OCI-M2 (cell line): ENCODE results near the gene RAB38.

Experiments
- DNase-seq: peaks from one replicate; lab custom pipeline; 2025; ENCODE audit not compliant: unreplicated experiment; lab: John Stamatoyannopoulos, UW

The RAB38 gene

DNA sequence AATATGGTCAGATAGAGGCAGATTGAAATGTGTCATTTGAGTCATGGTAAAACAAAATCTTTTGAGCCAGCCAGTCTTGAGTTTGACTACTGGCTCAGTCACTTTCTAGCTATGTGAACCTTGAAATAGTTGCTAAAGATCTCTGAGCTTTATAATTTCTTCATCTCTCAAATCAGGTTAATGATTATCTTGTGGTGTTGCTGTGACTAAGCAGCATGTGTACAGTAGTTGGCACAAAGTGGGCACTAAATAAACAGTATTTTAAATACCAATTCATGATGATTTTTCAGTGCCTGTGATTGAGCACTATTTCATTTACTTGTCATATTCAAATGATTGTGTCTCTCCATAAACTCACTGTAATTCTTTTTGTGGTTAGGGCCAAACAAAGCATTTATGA is 70.8 kb downstream of the RAB38 start:
- no peak for DNase-seq

DNA sequence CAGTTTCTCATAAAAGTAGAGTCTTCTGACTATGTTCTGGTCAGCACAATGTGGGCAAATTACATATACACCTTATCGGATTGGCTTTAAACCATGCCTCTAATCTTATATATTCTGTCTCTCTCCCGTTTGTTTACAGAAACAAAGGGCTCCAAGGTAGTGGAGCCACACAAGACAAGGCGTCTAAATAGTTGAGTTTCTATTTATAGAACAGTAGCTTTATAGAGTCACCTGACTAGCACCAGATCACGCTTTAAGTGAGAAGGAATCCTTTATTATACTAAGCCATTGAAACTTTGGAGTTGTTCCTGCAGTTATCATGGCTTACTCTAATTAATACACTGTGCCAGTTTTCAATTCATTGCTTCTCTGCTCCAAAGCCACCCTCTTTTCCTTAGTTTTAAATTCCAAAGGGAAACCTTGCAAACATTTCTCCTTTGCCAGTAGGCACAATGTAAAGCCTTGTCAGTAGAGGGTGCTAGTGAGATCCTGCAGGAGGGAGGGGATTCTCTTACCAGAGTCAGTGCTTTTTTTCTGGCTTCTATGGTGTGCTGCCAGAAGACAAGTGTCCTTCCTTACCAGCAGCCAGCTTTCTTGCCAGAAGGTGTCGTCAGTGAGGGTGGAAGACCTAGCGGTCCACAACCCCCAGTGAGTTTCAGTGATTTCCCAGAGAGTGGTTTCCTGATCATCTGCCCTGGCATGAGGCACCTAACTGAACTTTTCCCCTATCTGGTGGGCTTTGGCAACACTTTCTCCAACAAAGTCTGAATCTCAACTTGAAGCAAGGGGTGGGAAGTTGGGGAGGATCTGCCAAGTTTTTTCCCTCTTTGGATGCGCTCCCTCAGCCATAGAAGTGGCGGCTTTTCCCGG is 71.7 kb downstream of the RAB38 start:
- no peak for DNase-seq

DNA sequence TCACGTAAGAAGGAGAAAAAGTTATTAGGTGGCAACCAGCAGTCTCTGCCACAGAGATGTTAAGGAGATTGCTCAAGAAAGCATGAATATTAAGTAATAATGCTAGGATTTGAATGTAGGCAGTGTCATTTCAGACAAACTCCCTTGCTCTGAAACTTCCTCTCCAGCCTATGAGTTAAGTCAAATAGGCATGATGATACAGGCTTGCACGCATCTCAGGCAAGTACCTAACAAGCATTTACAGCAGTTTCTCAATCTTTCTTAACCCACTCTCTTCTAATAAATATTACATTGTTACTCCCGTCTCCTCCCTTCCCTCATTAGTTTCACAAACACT is 72.7 kb downstream of the RAB38 start:
- no peak for DNase-seq

DNA sequence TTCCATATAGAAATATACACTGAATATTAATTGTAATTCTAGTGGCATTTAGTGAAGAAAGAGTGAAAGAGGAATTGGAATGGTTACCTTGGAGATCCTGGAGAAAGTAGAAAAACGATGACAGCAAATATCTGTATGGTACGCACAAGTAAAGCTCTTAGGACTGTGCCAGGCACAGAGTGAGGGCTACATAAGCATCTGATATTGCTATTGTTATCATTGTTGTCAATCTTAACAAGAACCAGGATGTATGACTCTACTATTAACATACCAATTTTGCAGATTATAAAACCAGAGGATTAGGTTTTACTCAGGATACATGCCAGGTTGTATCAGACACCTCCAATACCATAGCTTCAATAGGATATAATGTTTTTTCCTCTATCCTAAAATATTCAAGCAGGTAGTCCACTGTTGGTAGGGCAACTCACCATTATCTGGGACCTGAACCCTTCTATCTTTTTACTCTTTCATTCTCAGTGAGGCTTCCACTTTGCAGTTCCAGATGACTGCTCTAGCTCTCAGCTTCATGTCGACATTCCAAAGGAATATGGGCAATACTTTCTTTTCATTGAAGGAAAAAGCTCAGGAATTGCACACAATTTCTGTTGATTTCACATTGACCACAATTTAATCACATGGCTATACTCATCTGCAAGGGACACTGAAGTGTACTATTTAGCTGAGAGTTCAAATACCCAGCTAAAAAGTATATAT is 73.2 kb downstream of the RAB38 start:
- no peak for DNase-seq

DNA sequence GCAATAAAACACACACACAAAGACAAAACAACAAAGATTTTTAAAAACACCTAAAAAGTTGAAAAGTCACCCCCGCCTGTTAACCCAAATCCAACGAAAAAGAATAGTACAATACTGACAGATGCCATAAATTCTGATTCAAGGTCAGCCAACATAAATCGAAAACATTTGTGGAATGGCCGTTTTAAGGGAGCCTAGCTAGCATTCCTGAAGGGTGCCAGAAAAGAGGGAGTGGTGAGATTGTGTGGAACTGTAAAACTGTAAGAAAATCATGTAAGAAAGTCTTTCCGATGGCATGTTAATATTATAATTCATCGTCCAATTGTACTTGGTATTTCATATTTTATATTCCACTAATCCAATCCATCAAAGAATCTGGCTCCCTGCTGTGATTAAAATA is 75.1 kb downstream of the RAB38 start:
- DNase-seq, result no peak

DNA sequence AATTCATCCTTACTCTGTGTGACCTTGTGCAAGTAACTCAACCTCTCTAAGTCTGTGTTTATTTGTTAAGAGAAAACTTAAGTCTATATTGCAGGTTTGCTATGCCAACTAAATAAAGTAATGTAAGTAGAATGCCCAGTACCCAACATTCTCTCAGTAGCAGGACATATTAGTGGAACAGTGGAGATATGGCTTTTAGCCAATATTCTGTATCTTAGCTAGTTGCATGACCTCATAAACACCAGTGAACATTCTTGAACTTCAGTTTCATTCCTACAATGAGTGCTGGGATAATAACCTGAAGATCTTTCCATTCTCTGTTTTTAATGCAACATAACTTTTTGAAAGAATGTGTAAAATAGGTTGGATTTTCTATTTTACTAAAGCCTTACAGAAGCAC is 77.0 kb downstream of the RAB38 start:
- DNase-seq, result no peak

DNA sequence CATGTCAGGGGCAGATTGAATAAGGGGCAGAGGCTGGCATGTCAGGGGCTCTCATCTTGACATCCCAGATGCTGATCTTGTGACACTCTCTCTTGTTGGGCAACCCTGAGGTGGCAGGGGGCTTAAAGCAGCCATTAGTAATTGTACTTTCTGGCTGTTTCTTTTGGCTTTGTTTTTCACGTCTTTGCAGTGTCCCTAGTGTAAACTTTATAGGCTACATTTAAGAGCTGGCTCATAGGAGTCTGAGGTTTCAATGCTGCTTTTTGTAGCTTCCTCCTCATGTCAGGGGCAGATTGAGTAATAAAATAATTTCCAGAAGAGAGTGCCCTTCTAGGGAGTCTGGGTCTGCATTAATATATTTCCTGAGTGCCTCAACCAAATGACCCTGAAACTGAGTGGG is 86.1 kb downstream of the RAB38 start:
- no peak for DNase-seq

DNA sequence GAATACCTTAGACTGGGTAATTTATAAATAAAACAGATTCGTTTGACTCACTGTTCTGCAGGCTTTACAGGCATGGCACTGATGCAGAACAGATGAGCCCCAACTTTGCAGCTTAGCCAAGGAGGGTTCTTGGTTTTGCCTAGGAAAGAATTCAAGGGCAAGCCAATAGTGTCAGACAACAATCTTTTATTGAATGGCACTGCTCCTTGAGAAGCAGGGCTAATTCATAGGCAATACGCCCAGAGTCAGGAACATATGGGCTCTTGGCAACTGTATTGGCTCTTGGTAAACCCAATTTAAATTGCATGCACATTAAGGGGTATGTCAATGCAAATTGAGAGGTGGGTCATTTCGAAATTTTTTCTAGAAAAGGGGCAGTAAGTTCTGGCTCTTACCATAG is 87.9 kb downstream of the RAB38 start:
- no peak for DNase-seq

DNA sequence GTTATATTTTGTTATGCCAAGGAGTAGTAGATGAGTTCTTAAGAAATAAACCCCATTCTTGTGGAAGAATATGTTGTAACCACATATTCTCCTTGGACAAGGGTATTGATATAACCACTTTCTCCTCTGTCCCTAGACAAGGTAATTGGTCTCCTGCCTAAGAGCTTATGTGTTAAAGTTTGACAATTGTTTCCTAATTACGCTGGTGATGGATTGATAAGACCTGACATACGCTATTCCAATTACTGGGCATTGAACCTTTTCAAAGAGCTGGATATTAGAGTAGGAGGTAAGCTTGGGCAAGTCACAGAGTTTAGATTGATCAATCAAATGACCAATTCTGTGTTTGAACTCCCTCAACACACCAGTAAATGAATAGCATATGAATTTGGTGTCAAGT is 88.9 kb downstream of the RAB38 start:
- DNase-seq, result no peak

DNA sequence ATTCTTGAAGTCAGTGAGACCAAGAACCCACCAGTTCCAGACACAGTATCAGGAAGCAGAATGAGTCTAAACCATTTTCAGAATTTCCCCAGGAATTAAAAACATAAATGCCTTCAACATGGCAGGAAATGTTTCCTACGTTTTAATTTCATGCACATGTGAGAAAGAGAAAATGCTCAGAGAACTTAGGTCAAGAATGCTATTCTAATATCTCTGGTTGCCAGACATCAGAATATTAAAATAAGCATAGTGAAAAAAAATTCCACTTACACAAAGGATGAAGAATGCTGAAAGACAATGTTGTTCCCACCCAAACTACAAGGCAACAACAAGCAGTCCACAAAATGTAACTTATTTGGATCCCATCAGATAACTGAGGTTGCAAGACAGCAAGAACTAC is 104.8 kb downstream of the RAB38 start:
- no peak for DNase-seq

DNA sequence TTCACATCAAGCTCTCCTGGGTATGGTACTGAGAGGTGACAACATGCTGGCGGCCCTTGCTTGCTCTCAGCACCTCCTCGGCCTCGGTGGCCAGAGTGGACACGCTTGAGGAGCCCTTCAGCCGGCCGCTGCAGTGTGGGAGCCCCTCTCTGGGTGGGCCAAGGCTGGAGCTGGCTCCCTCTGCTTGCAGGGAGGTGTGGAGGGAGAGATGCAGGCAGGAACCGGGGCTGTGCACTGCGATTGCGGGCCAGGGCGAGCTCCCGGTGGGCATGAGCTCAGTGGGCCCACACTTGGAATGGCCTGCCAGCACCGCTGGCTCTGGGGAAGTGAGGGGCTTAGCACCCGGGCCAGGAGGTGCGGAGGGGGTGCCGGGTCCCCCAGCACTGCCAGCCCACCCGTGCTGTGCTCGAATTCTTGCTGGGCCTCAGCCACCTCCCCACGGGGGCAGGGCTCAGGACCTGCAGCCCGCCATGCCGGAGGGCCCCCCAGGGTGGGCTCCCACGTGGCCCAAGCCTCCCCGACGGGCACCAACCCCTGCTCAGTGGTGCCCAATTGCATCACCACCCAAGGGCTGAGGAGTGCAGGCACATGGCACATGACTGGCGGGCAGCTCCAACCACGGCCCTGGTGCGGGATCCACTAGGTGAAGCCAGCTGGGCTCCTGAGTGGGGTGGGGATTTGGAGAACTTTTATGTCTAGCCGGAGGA is 106.2 kb downstream of the RAB38 start:
- DNase-seq, result no peak

DNA sequence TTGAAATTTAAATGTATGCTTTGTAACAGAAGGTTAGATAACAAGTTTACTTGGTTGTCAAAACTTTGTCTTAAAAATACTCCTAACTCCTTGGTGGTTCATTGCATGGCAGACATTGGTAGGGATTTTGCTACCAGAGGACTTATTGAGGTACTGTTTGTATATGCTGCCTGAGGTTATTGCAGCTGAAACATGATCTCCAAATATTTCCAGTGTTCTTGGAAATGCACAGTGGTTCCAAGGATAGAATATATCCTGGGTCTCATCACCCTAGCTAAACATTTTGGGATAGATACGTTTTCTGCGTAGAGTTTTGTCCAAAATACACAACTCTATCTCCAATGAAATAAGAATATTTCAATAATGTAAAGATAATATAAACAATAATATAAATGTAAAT is 109.2 kb downstream of the RAB38 start:
- no peak for DNase-seq

DNA sequence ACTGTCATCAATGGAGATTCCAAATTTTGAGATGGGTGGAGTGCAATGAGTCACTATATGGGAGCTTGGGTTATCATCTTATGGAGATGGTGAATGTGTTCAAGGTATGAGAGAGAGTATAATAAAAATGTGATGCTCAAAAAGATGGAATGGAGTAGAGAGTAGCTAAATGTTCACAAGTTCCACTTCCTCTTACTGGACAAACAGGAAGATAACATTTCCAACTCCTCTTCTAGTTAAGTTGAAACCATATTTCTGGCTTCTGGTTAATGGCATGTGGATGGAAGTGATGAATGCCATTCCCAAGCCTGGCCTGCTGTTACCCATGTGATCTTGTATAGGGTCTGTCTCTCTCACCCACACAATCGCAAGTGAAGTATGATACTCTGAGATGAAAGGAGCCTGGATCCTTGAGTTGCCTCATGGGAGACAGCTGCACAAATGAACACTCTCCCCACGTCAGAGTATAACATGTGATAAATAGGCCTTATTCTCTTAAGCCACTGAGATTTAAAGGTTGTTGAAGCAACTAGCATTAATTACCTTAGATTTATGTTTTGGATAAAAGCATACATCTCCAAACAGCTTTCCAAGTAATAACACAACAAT is 111.0 kb downstream of the RAB38 start:
- no peak for DNase-seq
